Activated naive CD4-positive, alpha-beta T cell (primary cell): ENCODE data around the gene P2RY2.
"Not testable (repeated sequence)": the region's sequence is repeated elsewhere in the genome, so short reads cannot be mapped to it uniquely, and the experiment has no call there.

Source experiments
- DNase-seq, 4 experiments: peaks; one replicate each; lab custom pipeline; 2025; lab: John Stamatoyannopoulos, UW

P2RY2 gene

GRCh38 chr11:73188301-73188700 lies 29.8 kb upstream of the P2RY2 start:
- no peak for DNase-seq

GRCh38 chr11:73189315-73189714 lies 28.8 kb upstream of the P2RY2 start:
- DNase-seq = no peak

- DNase-seq = no peak
Observed at GRCh38 chr11:73189723-73190556, 28.1 kb upstream of the P2RY2 start.

GRCh38 chr11:73190557-73190885 lies 27.6 kb upstream of the P2RY2 start:
- no peak for DNase-seq

GRCh38 chr11:73191151-73191550 lies 26.9 kb upstream of the P2RY2 start:
- no peak for DNase-seq

- no peak for DNase-seq
Observed at GRCh38 chr11:73192272-73192671, 25.8 kb upstream of the P2RY2 start.

- DNase-seq = no peak
Observed at GRCh38 chr11:73193251-73194033, 24.6 kb upstream of the P2RY2 start.

GRCh38 chr11:73194034-73194507 lies 24.0 kb upstream of the P2RY2 start:
- no peak for DNase-seq

- DNase-seq = no peak
Observed at GRCh38 chr11:73194593-73194992, 23.5 kb upstream of the P2RY2 start.

GRCh38 chr11:73195191-73196007 lies 22.7 kb upstream of the P2RY2 start:
- DNase-seq = no peak

GRCh38 chr11:73196576-73196975 lies 21.5 kb upstream of the P2RY2 start:
- no peak for DNase-seq

- DNase-seq = no peak
Observed at GRCh38 chr11:73197348-73197747, 20.7 kb upstream of the P2RY2 start.

GRCh38 chr11:73197787-73198186 lies 20.3 kb upstream of the P2RY2 start:
- not testable (repeated sequence) for DNase-seq

GRCh38 chr11:73198677-73199076 lies 19.4 kb upstream of the P2RY2 start:
- no peak for DNase-seq

- DNase-seq = no peak
Observed at GRCh38 chr11:73199446-73199845, 18.6 kb upstream of the P2RY2 start.

- DNase-seq = no peak
Observed at GRCh38 chr11:73200256-73200655, 17.8 kb upstream of the P2RY2 start.

GRCh38 chr11:73201249-73201648 lies 16.8 kb upstream of the P2RY2 start:
- DNase-seq = no peak

GRCh38 chr11:73201888-73202780 lies 15.9 kb upstream of the P2RY2 start:
- DNase-seq = no peak

- no peak for DNase-seq
Observed at GRCh38 chr11:73203322-73203721, 14.8 kb upstream of the P2RY2 start.

- no peak for DNase-seq
Observed at GRCh38 chr11:73203790-73204189, 14.3 kb upstream of the P2RY2 start.

GRCh38 chr11:73204711-73205121 lies 13.4 kb upstream of the P2RY2 start:
- no peak for DNase-seq
